Measurements from ENCODE around the gene TBRG1. TPM values are rescaled to one million over a fixed set of nuclear protein-coding genes. Genes with fewer than 3 reads are reported as not detected.

TBRG1 gene
- total RNA-seq, 6 experiments from 2014 or later = 18.8 to 25.9 (median 24.1) TPM

DNA sequence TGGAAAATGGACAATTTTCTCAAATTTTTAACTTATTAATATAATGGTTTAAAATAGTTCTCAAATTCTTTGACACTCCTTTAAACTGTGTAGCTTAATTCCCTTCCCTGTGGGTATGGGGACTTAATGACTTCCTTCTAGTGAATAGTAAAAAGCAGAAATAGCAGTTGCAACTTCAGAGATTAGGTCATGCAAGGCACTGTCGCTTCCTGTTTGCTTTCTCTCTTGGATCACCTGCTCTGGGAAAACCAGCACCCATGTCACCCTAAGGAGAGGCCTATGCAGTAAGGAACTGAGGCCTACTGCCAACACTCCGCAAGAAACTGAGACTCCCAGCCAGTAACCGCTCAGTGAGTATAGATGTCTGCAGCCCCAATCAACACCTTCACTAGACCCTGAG lies 16.9 kb upstream of the TBRG1 start:
- no peak for DNase-seq
- no peak overlapping the region for H3K27ac Mint-ChIP-seq
- H3K9me3 Mint-ChIP-seq = no peaks in the 10 kb centered on the region
- TF ChIP-seq, protein P1, sequence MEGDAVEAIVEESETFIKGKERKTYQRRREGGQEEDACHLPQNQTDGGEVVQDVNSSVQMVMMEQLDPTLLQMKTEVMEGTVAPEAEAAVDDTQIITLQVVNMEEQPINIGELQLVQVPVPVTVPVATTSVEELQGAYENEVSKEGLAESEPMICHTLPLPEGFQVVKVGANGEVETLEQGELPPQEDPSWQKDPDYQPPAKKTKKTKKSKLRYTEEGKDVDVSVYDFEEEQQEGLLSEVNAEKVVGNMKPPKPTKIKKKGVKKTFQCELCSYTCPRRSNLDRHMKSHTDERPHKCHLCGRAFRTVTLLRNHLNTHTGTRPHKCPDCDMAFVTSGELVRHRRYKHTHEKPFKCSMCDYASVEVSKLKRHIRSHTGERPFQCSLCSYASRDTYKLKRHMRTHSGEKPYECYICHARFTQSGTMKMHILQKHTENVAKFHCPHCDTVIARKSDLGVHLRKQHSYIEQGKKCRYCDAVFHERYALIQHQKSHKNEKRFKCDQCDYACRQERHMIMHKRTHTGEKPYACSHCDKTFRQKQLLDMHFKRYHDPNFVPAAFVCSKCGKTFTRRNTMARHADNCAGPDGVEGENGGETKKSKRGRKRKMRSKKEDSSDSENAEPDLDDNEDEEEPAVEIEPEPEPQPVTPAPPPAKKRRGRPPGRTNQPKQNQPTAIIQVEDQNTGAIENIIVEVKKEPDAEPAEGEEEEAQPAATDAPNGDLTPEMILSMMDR (IDR thresholded peaks at IDR 0.05) = no peak
- no peaks in the 10 kb centered on the region for H3K36me3 Mint-ChIP-seq (ENCODE audit: low read depth)
- H3K4me1 Mint-ChIP-seq (ENCODE audit: low read depth) = peaks cover 25% of the 10 kb centered on the region
- no peak overlapping the region for H3K4me3 Mint-ChIP-seq
- H3K27me3 Mint-ChIP-seq (ENCODE audit: insufficient read depth) = no peaks in the 10 kb centered on the region

DNA sequence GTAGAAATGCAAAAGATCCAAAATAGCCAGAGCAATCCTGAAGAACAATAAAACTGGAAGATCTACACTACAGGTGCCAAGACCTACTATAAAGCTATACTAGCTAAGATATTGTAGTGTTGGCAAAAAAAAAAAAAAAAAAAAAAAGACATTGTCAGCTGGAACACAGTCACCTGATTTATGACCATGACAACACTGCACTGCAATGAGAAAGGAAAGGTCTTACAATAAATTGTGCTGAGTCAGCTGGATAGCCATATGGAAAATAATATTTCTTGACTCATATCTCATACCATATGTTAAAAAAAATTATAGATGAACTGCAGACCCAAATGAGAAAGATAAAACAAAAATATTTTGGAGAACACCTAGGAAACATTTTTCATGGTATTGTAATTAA lies 14.5 kb upstream of the TBRG1 start:
- no peak overlapping the region for H3K27ac Mint-ChIP-seq
- peaks cover under 1% of the 10 kb centered on the region; the same call in 1 of the 2 replicates for H3K4me1 Mint-ChIP-seq (ENCODE audit: low read depth)
- no peak overlapping the region for H3K4me3 Mint-ChIP-seq
- peaks cover 3% of the 10 kb centered on the region for H3K27me3 Mint-ChIP-seq (ENCODE audit: insufficient read depth)
- no peaks in the 10 kb centered on the region for H3K36me3 Mint-ChIP-seq (ENCODE audit: low read depth)
- TF ChIP-seq, protein P1 (IDR thresholded peaks at IDR 0.05) = no peak
- no peaks in the 10 kb centered on the region for H3K9me3 Mint-ChIP-seq
- DNase-seq = no peak

DNA sequence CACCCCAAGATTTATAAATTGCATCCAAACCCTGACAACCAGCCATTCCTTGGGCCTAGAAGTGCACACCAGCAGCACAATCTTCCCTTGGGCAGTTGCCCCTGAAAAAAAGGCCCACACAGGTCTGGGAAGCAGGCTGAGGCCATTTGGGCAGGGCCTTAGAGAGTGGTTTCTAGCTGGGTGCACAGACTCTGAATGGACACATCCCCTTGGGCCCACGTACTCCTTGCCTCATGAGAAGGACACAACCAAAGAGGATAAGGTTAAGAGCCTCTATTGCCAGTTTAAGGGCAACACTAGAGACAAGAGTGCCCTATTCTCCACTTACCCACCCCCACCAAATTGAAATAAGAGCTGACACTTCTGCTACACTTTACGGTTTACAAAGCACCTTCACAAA lies 12.4 kb upstream of the TBRG1 start:
- Mint-ChIP-seq H3K27me3 (ENCODE audit: insufficient read depth) (peaks cover 8% of the 10 kb centered on the region), H3K4me3 (no peak overlapping the region), H3K9me3 (no peaks in the 10 kb centered on the region), H3K4me1 (ENCODE audit: low read depth) (no peaks in the 10 kb centered on the region), H3K27ac (no peak overlapping the region), H3K36me3 (ENCODE audit: low read depth) (no peaks in the 10 kb centered on the region)
- no peak for DNase-seq
- TF ChIP-seq, protein P1 (IDR thresholded peaks at IDR 0.05) = no peak

DNA sequence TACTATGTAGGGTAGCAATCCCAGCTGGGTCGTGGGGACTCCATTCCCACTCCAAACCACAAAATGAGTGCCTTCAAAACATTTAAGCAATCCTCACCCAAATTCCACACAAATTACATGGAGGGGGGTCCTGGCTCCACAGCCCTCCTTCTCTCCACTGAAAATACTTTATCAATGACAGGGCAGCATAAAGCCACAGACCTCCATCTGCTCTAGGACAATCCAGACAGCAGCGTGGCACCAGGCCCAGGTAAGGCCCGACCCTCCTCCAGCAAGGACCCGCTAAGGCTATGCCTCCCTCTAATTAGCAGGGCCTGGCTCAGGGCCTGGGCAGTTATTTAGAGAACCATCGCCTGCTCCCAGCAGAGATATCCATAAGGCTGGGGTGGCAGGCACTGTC lies 11.6 kb upstream of the TBRG1 start, which contains the start of gene PANX3:
PANX3 (plus strand) TSS at position 365 of the 400 bp plus-strand sequence. CDS start 129 bp downstream, outside the sequence.
- no peaks in the 10 kb centered on the region for H3K36me3 Mint-ChIP-seq (ENCODE audit: low read depth)
- no peaks in the 10 kb centered on the region for H3K9me3 Mint-ChIP-seq
- no peaks in the 10 kb centered on the region for H3K4me1 Mint-ChIP-seq (ENCODE audit: low read depth)
- no peak within 1 kb of the TSS for H3K4me3 Mint-ChIP-seq
- peaks cover 10% of the 10 kb centered on the region for H3K27me3 Mint-ChIP-seq (ENCODE audit: insufficient read depth)
- TF ChIP-seq, protein P1 (IDR thresholded peaks at IDR 0.05) = no peak
- no peak within 1 kb of the TSS for H3K27ac Mint-ChIP-seq
- DNase-seq = no peak

DNA sequence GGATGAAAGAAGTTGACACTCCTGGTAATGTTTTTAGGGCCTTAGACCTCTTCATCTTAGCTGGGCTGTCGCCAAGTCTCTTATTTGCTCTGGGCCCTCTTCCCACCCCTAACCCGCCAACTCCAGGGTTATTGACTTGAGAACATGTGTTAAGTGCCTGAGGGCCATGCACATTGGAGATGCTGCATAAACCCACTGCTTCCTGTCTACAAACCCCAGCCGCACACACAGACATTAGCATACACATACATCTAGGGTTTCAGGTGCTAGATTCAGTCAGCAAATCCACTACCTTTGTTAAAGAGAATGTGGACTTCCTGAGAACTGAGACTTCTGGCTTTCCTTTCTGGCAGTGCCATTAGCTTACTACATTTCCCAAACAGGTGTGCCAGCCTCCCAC lies 10.6 kb upstream of the TBRG1 start:
- no peak overlapping the region for H3K27ac Mint-ChIP-seq
- no peaks in the 10 kb centered on the region for H3K4me1 Mint-ChIP-seq (ENCODE audit: low read depth)
- H3K4me3 Mint-ChIP-seq = no peak overlapping the region
- DNase-seq = no peak
- H3K9me3 Mint-ChIP-seq = no peaks in the 10 kb centered on the region
- peaks cover 13% of the 10 kb centered on the region for H3K27me3 Mint-ChIP-seq (ENCODE audit: insufficient read depth)
- no peaks in the 10 kb centered on the region for H3K36me3 Mint-ChIP-seq (ENCODE audit: low read depth)
- TF ChIP-seq, protein P1 (IDR thresholded peaks at IDR 0.05) = no peak
